Bronchial epithelial cell (primary cell): ENCODE results near the gene PRKCE. TPM values are rescaled to one million over a fixed set of nuclear protein-coding genes. Genes with fewer than 3 reads are reported as not detected.
A peak's percentile ranks its signal among the peaks of the same experiment; 100 is the strongest.

Experiments used
- DNase-seq: peaks from one replicate; pipeline ENCODE4 v3.0.0-alpha.2; 2010; ENCODE audit warnings: low read depth
- FAIRE-seq: peaks from 2 replicates; lab custom pipeline; 2011; peaks lifted over from hg19 to GRCh38; lab: Jason Lieb, UNC
- H3K27me3 ChIP-seq: 2 replicates; pipeline ENCODE4 v1.5.1; 2011; ENCODE audit warnings: low read length; ENCODE audit not compliant: control insufficient read depth, insufficient read depth
- H3K36me3 ChIP-seq: 2 replicates; pipeline ENCODE4 v1.5.1; 2011; ENCODE audit warnings: low read length; ENCODE audit not compliant: control insufficient read depth, insufficient read depth
- H3K4me3 ChIP-seq: 2 replicates; pipeline ENCODE4 v1.5.1; 2011; ENCODE audit warnings: mild to moderate bottlenecking, low read depth, low read length, control low read depth
- total RNA-seq: library from RNA; depleted of rRNA; stranded (reverse); fragments of >200 nt; gene quantifications from 2 replicates; pipeline ENCODE4 v1.2.1, GENCODE V29; 2014
- TF ChIP-seq, protein P1 (sequence below): IDR thresholded peaks from 2 replicates; pipeline ENCODE4 v1.5.1; 2011; ENCODE audit warnings: mild to moderate bottlenecking, moderate library complexity, low read length, control low read depth, inconsistent platforms; ENCODE audit not compliant: insufficient read depth, severe bottlenecking

Gene PRKCE
- total RNA-seq, 1 donor from 2014 or later: 6.3 TPM

DNA sequence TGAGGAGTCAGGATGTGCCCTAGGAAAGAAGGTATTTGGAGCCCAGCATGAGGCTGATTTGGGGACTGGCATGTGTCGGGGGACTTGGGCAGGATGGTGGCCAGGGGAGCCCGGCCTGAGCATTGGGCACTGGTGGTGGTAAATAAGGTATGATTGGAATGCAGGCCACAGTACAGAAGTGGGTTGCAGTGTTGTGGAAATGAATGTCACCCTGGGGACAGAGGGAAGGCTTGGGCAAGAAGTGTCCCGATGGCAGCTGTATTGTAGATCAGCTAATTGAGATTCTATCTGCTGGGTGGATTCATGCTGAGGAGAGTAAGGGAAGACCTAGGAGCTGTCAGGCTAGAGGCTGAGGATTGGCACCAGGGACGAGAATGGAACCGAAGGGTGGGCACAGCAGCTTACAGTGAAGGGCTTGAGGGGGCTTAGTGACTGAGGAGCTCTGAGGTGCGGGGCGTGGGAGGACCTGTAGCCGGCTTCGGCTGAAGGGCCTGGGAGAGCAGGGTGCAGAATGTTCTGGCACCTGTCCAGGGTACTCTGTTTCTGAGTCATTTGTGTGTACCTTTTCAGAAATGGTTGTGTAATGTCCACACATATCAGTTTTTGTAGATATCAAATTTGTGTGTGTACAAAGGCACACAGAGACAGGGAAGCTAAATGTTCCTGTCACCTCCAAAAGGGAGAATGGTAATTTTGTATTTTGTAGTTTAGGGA, 170.2 kb downstream of the PRKCE start:
- H3K36me3 ChIP-seq: no peaks in the 10 kb centered on the region
- no peaks in the 10 kb centered on the region for H3K27me3 ChIP-seq
- DNase-seq (peak; percentile 90), FAIRE-seq (no peak)
- TF ChIP-seq, protein P1, sequence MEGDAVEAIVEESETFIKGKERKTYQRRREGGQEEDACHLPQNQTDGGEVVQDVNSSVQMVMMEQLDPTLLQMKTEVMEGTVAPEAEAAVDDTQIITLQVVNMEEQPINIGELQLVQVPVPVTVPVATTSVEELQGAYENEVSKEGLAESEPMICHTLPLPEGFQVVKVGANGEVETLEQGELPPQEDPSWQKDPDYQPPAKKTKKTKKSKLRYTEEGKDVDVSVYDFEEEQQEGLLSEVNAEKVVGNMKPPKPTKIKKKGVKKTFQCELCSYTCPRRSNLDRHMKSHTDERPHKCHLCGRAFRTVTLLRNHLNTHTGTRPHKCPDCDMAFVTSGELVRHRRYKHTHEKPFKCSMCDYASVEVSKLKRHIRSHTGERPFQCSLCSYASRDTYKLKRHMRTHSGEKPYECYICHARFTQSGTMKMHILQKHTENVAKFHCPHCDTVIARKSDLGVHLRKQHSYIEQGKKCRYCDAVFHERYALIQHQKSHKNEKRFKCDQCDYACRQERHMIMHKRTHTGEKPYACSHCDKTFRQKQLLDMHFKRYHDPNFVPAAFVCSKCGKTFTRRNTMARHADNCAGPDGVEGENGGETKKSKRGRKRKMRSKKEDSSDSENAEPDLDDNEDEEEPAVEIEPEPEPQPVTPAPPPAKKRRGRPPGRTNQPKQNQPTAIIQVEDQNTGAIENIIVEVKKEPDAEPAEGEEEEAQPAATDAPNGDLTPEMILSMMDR: no peak
- H3K4me3 ChIP-seq: no peak overlapping the region

DNA sequence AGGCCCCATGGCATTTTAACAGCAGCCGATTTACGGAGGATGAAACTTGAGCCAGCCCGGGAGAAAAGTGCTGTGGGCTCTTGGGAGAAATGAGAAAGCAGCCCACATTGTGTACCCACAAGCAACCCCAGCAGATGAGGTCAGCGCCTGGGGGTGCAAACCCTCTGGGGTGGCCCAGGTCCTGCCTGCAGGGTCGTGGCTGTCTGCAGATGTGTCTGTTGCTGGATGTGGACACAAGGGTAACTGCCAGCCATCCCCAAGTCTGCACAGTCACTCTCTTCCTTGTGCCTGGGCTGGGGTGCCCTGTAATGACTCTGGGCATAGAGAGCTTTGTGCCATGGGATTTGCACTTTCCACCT, 170.8 kb downstream of the PRKCE start:
- DNase-seq (no peak), FAIRE-seq (no peak)
- Histone ChIP-seq H3K27me3 (no peaks in the 10 kb centered on the region), H3K4me3 (no peak overlapping the region), H3K36me3 (no peaks in the 10 kb centered on the region)
- TF ChIP-seq, protein P1: no peak

DNA sequence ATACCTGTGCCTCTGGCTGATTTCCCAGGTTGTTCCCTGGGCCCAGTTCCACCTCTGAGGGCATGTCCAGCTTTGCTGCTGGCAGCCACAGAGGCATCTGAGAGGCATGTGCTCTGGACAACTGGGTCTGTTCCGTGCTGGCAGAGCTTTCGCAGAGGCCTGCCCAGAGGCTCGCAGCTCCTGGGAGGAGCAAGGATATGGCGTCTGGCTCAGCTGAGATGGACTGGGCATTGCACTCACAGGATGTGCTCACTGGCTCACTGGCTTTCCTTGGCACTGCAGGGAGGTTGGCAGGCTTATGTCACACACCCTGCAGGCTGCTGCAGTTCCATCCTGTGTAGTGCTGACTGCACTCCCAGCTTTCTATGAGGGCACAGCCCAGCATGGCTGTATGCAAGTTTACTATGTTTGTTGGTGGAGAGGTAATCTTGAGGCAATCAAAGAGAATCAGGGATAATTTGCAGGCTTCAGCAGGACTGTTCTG, 172.3 kb downstream of the PRKCE start:
- FAIRE-seq: peak; percentile 97
- Histone ChIP-seq H3K4me3 (no peak overlapping the region), H3K27me3 (no peaks in the 10 kb centered on the region), H3K36me3 (no peaks in the 10 kb centered on the region)
- DNase-seq: peak; percentile 85
- TF ChIP-seq, protein P1: no peak

DNA sequence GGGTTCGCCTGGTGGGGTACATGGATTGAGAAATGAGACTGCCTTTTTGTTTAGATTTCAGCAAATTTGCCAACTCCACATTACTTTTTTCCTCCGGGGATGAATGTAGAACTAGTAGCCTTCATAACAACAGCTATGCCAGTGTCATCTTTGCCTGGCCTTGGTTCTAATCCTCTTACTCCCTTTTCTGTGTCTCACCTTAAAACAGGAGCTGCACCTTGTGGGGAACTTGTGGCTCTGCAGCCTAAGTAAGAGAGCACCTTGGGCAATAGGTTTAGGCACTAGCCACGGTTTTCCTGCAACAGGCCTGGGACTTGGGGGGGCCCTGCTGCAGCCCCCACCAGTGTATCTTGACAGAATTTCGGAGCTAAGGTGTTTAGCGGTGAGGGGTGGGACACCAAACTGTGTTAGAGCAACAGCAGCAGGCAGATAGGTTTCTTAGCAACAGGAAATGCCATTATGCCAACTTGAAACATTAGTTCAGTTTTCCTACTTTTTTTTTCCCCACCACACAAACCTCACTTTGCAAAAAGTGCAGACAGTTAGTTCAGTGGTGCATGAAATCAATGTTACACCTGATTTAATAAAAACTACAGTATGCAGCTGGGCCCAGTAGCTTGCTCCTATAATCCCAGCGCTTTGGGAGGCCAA, 173.7 kb downstream of the PRKCE start:
- TF ChIP-seq, protein P1: no peak
- H3K36me3 ChIP-seq: no peaks in the 10 kb centered on the region
- DNase-seq (no peak), FAIRE-seq (no peak)
- no peaks in the 10 kb centered on the region for H3K27me3 ChIP-seq
- H3K4me3 ChIP-seq: no peak overlapping the region

DNA sequence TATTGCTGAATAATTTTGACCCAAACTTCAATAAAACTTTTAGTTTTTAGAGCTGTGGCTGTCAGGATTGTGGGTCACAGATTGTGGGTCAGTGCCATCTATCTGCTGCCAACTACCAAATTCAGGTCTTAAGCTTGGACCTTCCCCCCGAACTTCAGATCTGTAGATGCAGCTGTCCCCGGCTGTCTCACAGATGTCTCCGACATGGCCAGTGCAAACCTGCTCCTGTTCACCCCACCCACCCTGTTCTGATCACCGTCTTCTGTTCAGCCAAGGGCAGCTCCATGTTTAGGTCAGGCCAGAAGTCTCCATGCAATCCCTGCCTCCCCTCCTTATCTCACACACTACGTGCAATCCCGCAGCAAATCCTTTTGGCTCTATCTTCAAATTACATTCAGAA, 175.0 kb downstream of the PRKCE start:
- Histone ChIP-seq H3K27me3 (no peaks in the 10 kb centered on the region), H3K36me3 (no peaks in the 10 kb centered on the region), H3K4me3 (no peak overlapping the region)
- TF ChIP-seq, protein P1: no peak
- FAIRE-seq (no peak), DNase-seq (no peak)
